ENCODE measurements around the gene SCGB1D2. TPM values are rescaled to one million over a fixed set of nuclear protein-coding genes. Genes with fewer than 3 reads are reported as not detected.

The SCGB1D2 gene
- total and polyA plus RNA-seq, 9 donors: not detected

DNA sequence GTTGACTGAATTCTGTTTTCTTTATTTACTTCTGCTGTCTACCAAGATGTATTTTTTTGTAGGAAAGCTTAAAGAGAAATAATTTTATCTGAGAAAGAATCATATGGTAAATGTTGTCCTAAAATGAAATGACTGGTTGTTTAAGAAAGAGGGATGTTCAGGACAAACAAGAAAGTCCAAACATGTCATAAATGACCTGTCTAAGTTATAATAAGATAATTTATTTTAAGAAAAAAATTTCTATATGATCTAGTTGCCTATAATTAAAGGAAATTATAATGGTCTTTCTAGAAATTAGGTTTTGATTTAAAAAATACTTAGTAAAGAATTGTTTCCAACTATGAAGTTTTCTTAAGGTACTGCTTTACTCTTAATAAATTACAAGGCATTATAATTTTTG lies 38.4 kb downstream of the SCGB1D2 start:
- no peaks in the 10 kb centered on the region for H3K9me3 ChIP-seq (replicated peaks; ENCODE audit: control insufficient read depth, low read depth, low read length)
- H3K4me1 ChIP-seq (ENCODE audit: control insufficient read depth, insufficient read depth, low read length): no peaks in the 10 kb centered on the region
- no peak overlapping the region for H3K4me3 ChIP-seq (ENCODE audit: low read length)
- H3K27me3 ChIP-seq (ENCODE audit: control insufficient read depth, insufficient read depth, low read length): no peaks in the 10 kb centered on the region
- no peaks in the 10 kb centered on the region for H3K36me3 ChIP-seq (ENCODE audit: control insufficient read depth, insufficient read depth, low read length)
- H3K27ac ChIP-seq (ENCODE audit: low read length): no peak overlapping the region
- DNase-seq: no peak

Other genes with a start within 250 kb of the SCGB1D2 start
- gene INCENP, start 118.2 kb upstream of the SCGB1D2 start, total RNA-seq: 11.9 TPM
- 10 to 100 TPM; 15.8 to 27.5 (median 19.9) TPM for gene INCENP, start 118.2 kb upstream of the SCGB1D2 start, polyA plus RNA-seq (ENCODE audit: insufficient read depth in 1 of 8, insufficient read length in 8 of 8, low replicate concordance in 1 of 8)
- gene SCGB1D1, start 52.0 kb upstream of the SCGB1D2 start, total RNA-seq: not detected
- not detected for gene SCGB1D1, start 52.0 kb upstream of the SCGB1D2 start, polyA plus RNA-seq (ENCODE audit: insufficient read depth in 1 of 8, insufficient read length in 8 of 8, low replicate concordance in 1 of 8)
- not detected for gene SCGB2A1, start 33.6 kb upstream of the SCGB1D2 start, total RNA-seq
- not detected for gene SCGB2A1, start 33.6 kb upstream of the SCGB1D2 start, polyA plus RNA-seq (ENCODE audit: insufficient read depth in 1 of 8, insufficient read length in 8 of 8, low replicate concordance in 1 of 8)
- not detected for gene SCGB2A2, start 27.9 kb downstream of the SCGB1D2 start, total RNA-seq
- under 1 TPM in 1 of 8 donors, not detected in 7; 0.38 TPM for gene SCGB2A2, start 27.9 kb downstream of the SCGB1D2 start, polyA plus RNA-seq (ENCODE audit: insufficient read depth in 1 of 8, insufficient read length in 8 of 8, low replicate concordance in 1 of 8)
- not detected for gene SCGB1D4, start 56.8 kb downstream of the SCGB1D2 start, total RNA-seq
- not detected for gene SCGB1D4, start 56.8 kb downstream of the SCGB1D2 start, polyA plus RNA-seq (ENCODE audit: insufficient read depth in 1 of 8, insufficient read length in 8 of 8, low replicate concordance in 1 of 8)
- 2.5 TPM for gene ASRGL1, start 95.2 kb downstream of the SCGB1D2 start, total RNA-seq
- 1 to 10 TPM; 2.4 to 5.5 (median 3.6) TPM for gene ASRGL1, start 95.2 kb downstream of the SCGB1D2 start, polyA plus RNA-seq (ENCODE audit: insufficient read depth in 1 of 8, insufficient read length in 8 of 8, low replicate concordance in 1 of 8)
- not detected for gene SCGB1A1, start 176.8 kb downstream of the SCGB1D2 start, total RNA-seq
- gene SCGB1A1, start 176.8 kb downstream of the SCGB1D2 start, polyA plus RNA-seq (ENCODE audit: insufficient read depth in 1 of 8, insufficient read length in 8 of 8, low replicate concordance in 1 of 8): 1 to 10 TPM in 1 of 8 donors, not detected in 7; 1.7 TPM